ENCODE measurements around the gene FAM222B. TPM values are rescaled to one million over a fixed set of nuclear protein-coding genes. Genes with fewer than 3 reads are reported as not detected.
A peak's percentile ranks its signal among the peaks of the same experiment; 100 is the strongest.

Gene FAM222B
- total RNA-seq (2014; rRNA removed; shearing (Covaris generic)) (78.5 and 87.3 TPM in 2 replicates), polyA plus RNA-seq (2016; fragmentation: Nextera tagmentation; extraction: Ambion mirVana) (61.8 and 63.7 TPM in 2 replicates)
- long read RNA-seq, partial matches to known transcripts = 0 of 10 reads
- long read RNA-seq, other reads (novel, unspliced or antisense) = 6 of 10 reads

GRCh38 chr17:28842282-28843012 is at the start of gene FAM222B:
Gene FAM222B (minus strand): TSS chr17:28842790. CDS start chr17:28766667, 76,123 bp downstream.
- peak within 1 kb of the TSS; percentile 95 for H3K4me3 Mint-ChIP-seq
- H3K4me1 ChIP-seq (ENCODE audit: insufficient read depth) = peaks cover 13% of the 10 kb centered on the region; the same call in 1 of the 2 replicates
- H3K9me3 Mint-ChIP-seq = no peaks in the 10 kb centered on the region; the same call in 2 of the 3 replicates
- peak within 1 kb of the TSS; percentile 97 for H3K4me3 ChIP-seq
- peak within 1 kb of the TSS; percentile 92 for H3K4me2 ChIP-seq
- peaks cover 50% of the 10 kb centered on the region for H3K79me2 ChIP-seq (replicated peaks; ENCODE audit: insufficient read depth)
- H3K4me1 Mint-ChIP-seq = peaks cover 14% of the 10 kb centered on the region
- DNase-seq (ENCODE audit: low spot score) = peak; percentile 95
- peaks cover 6% of the 10 kb centered on the region for H3K27me3 Mint-ChIP-seq (ENCODE audit: insufficient read depth, low read depth, poor library complexity)
- 0 out of 2 replicates have a peak, but pooled peaks cover 8% of the 10 kb centered on the region for H3F3A ChIP-seq (replicated peaks; ENCODE audit: low read depth)
- H3K27ac ChIP-seq (ENCODE audit: low read depth) = peak within 1 kb of the TSS; percentile 91
- no peaks in the 10 kb centered on the region for H4K20me1 ChIP-seq (replicated peaks; ENCODE audit: insufficient read depth)
- H3K36me3 Mint-ChIP-seq (ENCODE audit: low read depth) = peaks cover 7% of the 10 kb centered on the region; the same call in 2 of the 3 replicates
- no peaks in the 10 kb centered on the region for H3K27me3 ChIP-seq (ENCODE audit: insufficient read depth)
- H2AFZ ChIP-seq = peak within 1 kb of the TSS; percentile 92
- peak; percentile 87 for TF ChIP-seq POLR2AphosphoS5 (IDR thresholded peaks at IDR 0.05; ENCODE audit: low read depth)
- no peak for TF ChIP-seq EZH2 (IDR thresholded peaks at IDR 0.05; ENCODE audit: low read depth, unreplicated experiment)
- TF ChIP-seq CTCF (conservative IDR thresholded peaks at IDR 0.05; ENCODE audit: low read depth in 2 of 2) = no peak
- no peak for TF ChIP-seq ETS1 (IDR thresholded peaks at IDR 0.05)
- no peak for TF ChIP-seq STAT1 (IDR thresholded peaks at IDR 0.05; ENCODE audit: unreplicated experiment)
- H3K27ac Mint-ChIP-seq = peak within 1 kb of the TSS; percentile 94
- ATAC-seq = peak; percentile 98
- no peaks in the 10 kb centered on the region for H3K36me3 ChIP-seq (ENCODE audit: insufficient read depth)
- H3K9me2 ChIP-seq (ENCODE audit: insufficient read depth) = no peaks in the 10 kb centered on the region

- Histone ChIP-seq H3K36me3 (ENCODE audit: insufficient read depth) (no peaks in the 10 kb centered on the region), H3K79me2 (replicated peaks; ENCODE audit: insufficient read depth) (peaks cover 31% of the 10 kb centered on the region), H3K4me2 (no peak overlapping the region), H3K9me2 (ENCODE audit: insufficient read depth) (no peaks in the 10 kb centered on the region), H4K20me1 (replicated peaks; ENCODE audit: insufficient read depth) (peaks cover 15% of the 10 kb centered on the region), H3K27me3 (ENCODE audit: insufficient read depth) (no peaks in the 10 kb centered on the region), H2AFZ (no peak overlapping the region), H3K4me1 (ENCODE audit: insufficient read depth) (peaks cover 17% of the 10 kb centered on the region), H3F3A (replicated peaks; ENCODE audit: low read depth) (peaks cover 18% of the 10 kb centered on the region; the same call in 1 of the 2 replicates), H3K4me3 (no peak overlapping the region), H3K27ac (ENCODE audit: low read depth) (no peak overlapping the region)
- peaks cover 19% of the 10 kb centered on the region for H3K27me3 Mint-ChIP-seq (ENCODE audit: insufficient read depth, low read depth, poor library complexity)
- H3K36me3 Mint-ChIP-seq (ENCODE audit: low read depth) = peaks cover 31% of the 10 kb centered on the region
- DNase-seq (ENCODE audit: low spot score) (no peak), ATAC-seq (no peak)
- H3K4me3 Mint-ChIP-seq = no peak overlapping the region
- no peak overlapping the region for H3K27ac Mint-ChIP-seq
- peaks cover 31% of the 10 kb centered on the region for H3K4me1 Mint-ChIP-seq
- no peaks in the 10 kb centered on the region for H3K9me3 Mint-ChIP-seq
- TF ChIP-seq CREB1 (CRISPR knock-in tag; IDR thresholded peaks at IDR 0.05; ENCODE audit: low read depth) = no peak
- no peak for TF ChIP-seq ZNF114 (CRISPR knock-in tag; IDR thresholded peaks at IDR 0.05)
- TF ChIP-seq EZH2phosphoT487 (IDR thresholded peaks at IDR 0.05; ENCODE audit: unreplicated experiment) = no peak
- TF ChIP-seq ZNF462 (CRISPR knock-in tag; IDR thresholded peaks at IDR 0.05) = no peak
These were observed 49.4 kb upstream of the FAM222B start for GRCh38 chr17:28892024-28892423.
